OCI-LY1 (cell line): ENCODE measurements around the gene FAM221A.

Source experiments
- H2AFZ ChIP-seq: fragments of 200-600 bp; sonication (generic), shearing (Covaris generic); 2 replicates; pipeline ENCODE4 v1.6.0; 2014; ENCODE audit warnings: antibody characterized with exemption, mild to moderate bottlenecking, low read length
- H3F3A ChIP-seq: fragments of 200-600 bp; sonication (generic), shearing (Covaris generic); 2 replicates; pipeline ENCODE4 v1.6.0; 2014; ENCODE audit warnings: mild to moderate bottlenecking, antibody characterized with exemption, low read length, moderate library complexity; ENCODE audit not compliant: insufficient read depth
- H3K27ac ChIP-seq: fragments of 200-600 bp; sonication (generic); 2 replicates; pipeline ENCODE4 v1.5.1; 2014; ENCODE audit warnings: low read length, mixed run types, mild to moderate bottlenecking, low read depth; ENCODE audit not compliant: poor library complexity, severe bottlenecking
- H3K27me3 ChIP-seq: fragments of 200-600 bp; sonication (generic); 2 replicates; pipeline ENCODE4 v1.6.0; 2014; ENCODE audit warnings: antibody characterized with exemption, mild to moderate bottlenecking, low read length, moderate library complexity; ENCODE audit not compliant: insufficient read depth
- H3K36me3 ChIP-seq: fragments of 200-600 bp; sonication (generic); 2 replicates; pipeline ENCODE4 v1.6.1; 2014; ENCODE audit warnings: mild to moderate bottlenecking, antibody characterized with exemption, low read length, moderate library complexity, mixed read lengths; ENCODE audit not compliant: insufficient read depth
- H3K4me1 ChIP-seq: fragments of 200-600 bp; sonication (generic); 2 replicates; pipeline ENCODE4 v1.5.1; 2014; ENCODE audit warnings: mild to moderate bottlenecking, low read length, moderate library complexity; ENCODE audit not compliant: insufficient read depth, severe bottlenecking
- H3K4me2 ChIP-seq: fragments of 200-600 bp; sonication (generic), shearing (Covaris generic); 2 replicates; pipeline ENCODE4 v1.6.1; 2014; ENCODE audit warnings: low read length
- H3K4me3 ChIP-seq: fragments of 200-600 bp; sonication (generic); 2 replicates; pipeline ENCODE4 v1.5.1; 2014; ENCODE audit warnings: low read length, low read depth, mild to moderate bottlenecking, mixed read lengths; ENCODE audit not compliant: poor library complexity, severe bottlenecking
- H3K79me2 ChIP-seq: fragments of 200-600 bp; shearing (Covaris generic); 2 replicates; pipeline ENCODE4 v1.6.1; 2016; ENCODE audit warnings: mixed run types, low read length, mixed read lengths; ENCODE audit not compliant: insufficient read depth
- H3K9ac ChIP-seq: fragments of 200-600 bp; sonication (generic), shearing (Covaris generic); 2 replicates; pipeline ENCODE4 v1.6.1; 2014; ENCODE audit warnings: mild to moderate bottlenecking, low read length, mixed read lengths
- H3K9me2 ChIP-seq: fragments of 200-600 bp; sonication (generic), shearing (Covaris generic); 2 replicates; pipeline ENCODE4 v1.6.1; 2014; ENCODE audit warnings: low read depth, mild to moderate bottlenecking, low read length, mixed read lengths
- H3K9me3 ChIP-seq: fragments of 200-600 bp; shearing (Covaris generic); 2 replicates; pipeline ENCODE4 v1.6.1; 2014; ENCODE audit warnings: low read length, mixed read lengths
- H4K20me1 ChIP-seq: fragments of 200-600 bp; sonication (generic), shearing (Covaris generic); 2 replicates; pipeline ENCODE4 v1.6.0; 2016; ENCODE audit warnings: mild to moderate bottlenecking, low read length; ENCODE audit not compliant: insufficient read depth
- CTCF ChIP-seq: fragments of 200-600 bp; sonication (generic), shearing (Covaris generic); IDR thresholded peaks from 2 replicates; pipeline ENCODE4 v1.5.1; 2017; ENCODE audit warnings: mild to moderate bottlenecking, antibody characterized with exemption, low read length, moderate library complexity, mixed read lengths
- EZH2 ChIP-seq: fragments of 200-600 bp; sonication (generic), shearing (Covaris generic); IDR thresholded peaks from 2 replicates; pipeline ENCODE4 v1.8.0; 2017; ENCODE audit warnings: borderline replicate concordance, mixed run types, mild to moderate bottlenecking, antibody characterized with exemption, low read length, moderate library complexity, mixed read lengths

Gene FAM221A

GRCh38 chr7:23712368-23713284 is 32.6 kb downstream of the FAM221A start:
- no peaks in the 10 kb centered on the region for H3F3A ChIP-seq
- H3K9ac ChIP-seq, result no peak overlapping the region
- H4K20me1 ChIP-seq, result no peaks in the 10 kb centered on the region
- H3K4me2 ChIP-seq, result no peak overlapping the region
- no peak overlapping the region for H3K4me3 ChIP-seq
- no peak overlapping the region for H2AFZ ChIP-seq
- H3K4me1 ChIP-seq, result no peaks in the 10 kb centered on the region
- no peak overlapping the region for H3K27ac ChIP-seq
- no peaks in the 10 kb centered on the region; the same call in 1 of the 2 replicates for H3K27me3 ChIP-seq
- TF ChIP-seq EZH2 (no peak), CTCF (peak; percentile 87)
- H3K9me3 ChIP-seq, result no peaks in the 10 kb centered on the region
- no peaks in the 10 kb centered on the region for H3K79me2 ChIP-seq
- H3K36me3 ChIP-seq, result no peaks in the 10 kb centered on the region
- no peaks in the 10 kb centered on the region for H3K9me2 ChIP-seq

- no peak overlapping the region for H3K4me3 ChIP-seq
- TF ChIP-seq EZH2, result no peak
- TF ChIP-seq CTCF, result no peak
- H3K27ac ChIP-seq, result no peak overlapping the region
Observed at GRCh38 chr7:23713285-23714149, 33.5 kb downstream of the FAM221A start.

GRCh38 chr7:23714150-23714464 is 34.1 kb downstream of the FAM221A start:
- Histone ChIP-seq H3K36me3 (no peaks in the 10 kb centered on the region), H2AFZ (no peak overlapping the region), H3K27ac (no peak overlapping the region), H3K79me2 (no peaks in the 10 kb centered on the region), H3K9me2 (no peaks in the 10 kb centered on the region), H3K9ac (no peak overlapping the region), H3K9me3 (no peaks in the 10 kb centered on the region), H3K4me2 (no peak overlapping the region), H3K4me3 (no peak overlapping the region), H3F3A (no peaks in the 10 kb centered on the region), H3K27me3 (no peaks in the 10 kb centered on the region; the same call in 1 of the 2 replicates), H4K20me1 (no peaks in the 10 kb centered on the region), H3K4me1 (no peaks in the 10 kb centered on the region)
- TF ChIP-seq EZH2 (no peak), CTCF (no peak)

More at GRCh38 chr7:23713285-23714149, 33.5 kb downstream of the FAM221A start:
- no peaks in the 10 kb centered on the region; the same call in 1 of the 2 replicates for H3K27me3 ChIP-seq
- no peaks in the 10 kb centered on the region for H4K20me1 ChIP-seq
- no peaks in the 10 kb centered on the region for H3K4me1 ChIP-seq
- no peaks in the 10 kb centered on the region for H3K36me3 ChIP-seq
- no peak overlapping the region for H2AFZ ChIP-seq
- no peaks in the 10 kb centered on the region for H3K9me3 ChIP-seq
- H3K9ac ChIP-seq, result no peak overlapping the region
- H3K79me2 ChIP-seq, result no peaks in the 10 kb centered on the region
- H3K9me2 ChIP-seq, result no peaks in the 10 kb centered on the region
- H3K4me2 ChIP-seq, result no peak overlapping the region
- no peaks in the 10 kb centered on the region for H3F3A ChIP-seq
